Measurements from ENCODE around the gene STUB1.

STUB1 gene

GRCh38 chr16:719815-720446 lies 39.7 kb downstream of the STUB1 start:
- DNase-seq (ENCODE audit: low read depth): no peak
- H3K4me3 ChIP-seq (replicated peaks; ENCODE audit: low read depth, low read length): peak overlapping the region; percentile 70
- peak; percentile 19 for TF ChIP-seq CTCF (IDR thresholded peaks at IDR 0.05; ENCODE audit: low read length, missing control alignments)

GRCh38 chr16:720447-720989 lies 40.3 kb downstream of the STUB1 start:
- DNase-seq (ENCODE audit: low read depth): peak; percentile 67
- TF ChIP-seq CTCF (IDR thresholded peaks at IDR 0.05; ENCODE audit: low read length, missing control alignments): peak; percentile 18
- peak overlapping the region; percentile 70 for H3K4me3 ChIP-seq (replicated peaks; ENCODE audit: low read depth, low read length)

- peak within 1 kb of the TSS; percentile 70 for H3K4me3 ChIP-seq (replicated peaks; ENCODE audit: low read depth, low read length)
- no peak for TF ChIP-seq CTCF (IDR thresholded peaks at IDR 0.05; ENCODE audit: low read length, missing control alignments)
- DNase-seq (ENCODE audit: low read depth): peak; percentile 71
Measured at GRCh38 chr16:720990-721764, 41.0 kb downstream of the STUB1 start, which contains the start of gene ANTKMT. Gene ANTKMT, plus strand, starts transcription at chr16:721146. Its CDS starts 129 bp downstream, at chr16:721275.

GRCh38 chr16:721765-722540 lies 41.7 kb downstream of the STUB1 start:
- H3K4me3 ChIP-seq (replicated peaks; ENCODE audit: low read depth, low read length): peak overlapping the region; percentile 70
- DNase-seq (ENCODE audit: low read depth): no peak

GRCh38 chr16:722835-723633 lies 42.8 kb downstream of the STUB1 start:
- no peak overlapping the region for H3K4me3 ChIP-seq (replicated peaks; ENCODE audit: low read depth, low read length)
- no peak for TF ChIP-seq CTCF (IDR thresholded peaks at IDR 0.05; ENCODE audit: low read length, missing control alignments)
- DNase-seq (ENCODE audit: low read depth): no peak

More at GRCh38 chr16:721765-722540, 41.7 kb downstream of the STUB1 start:
- TF ChIP-seq CTCF (IDR thresholded peaks at IDR 0.05; ENCODE audit: low read length, missing control alignments): no peak

- no peak for DNase-seq (ENCODE audit: low read depth)
- no peak for TF ChIP-seq CTCF (IDR thresholded peaks at IDR 0.05; ENCODE audit: low read length, missing control alignments)
- H3K4me3 ChIP-seq (replicated peaks; ENCODE audit: low read depth, low read length): no peak overlapping the region
Measured at GRCh38 chr16:723695-724094, 43.5 kb downstream of the STUB1 start.
